ENCODE data around the gene TBX6.
A peak's percentile ranks its signal among the peaks of the same experiment; 100 is the strongest.
"Not testable (repeated sequence)": the region's sequence is repeated elsewhere in the genome, so short reads cannot be mapped to it uniquely, and the experiment has no call there.

Gene TBX6

GRCh38 chr16:30046588-30046987 is 45.1 kb downstream of the TBX6 start:
- DNase-seq (ENCODE audit: low spot score): no peak
- POLR2A ChIA-PET (ENCODE audit: low non-redundant PET): no interaction called here
- CTCF ChIA-PET: interaction anchor here (0.6 kb wide), 2 partner anchors 8 to 197 kb away, joined by 3 read pairs; no protein-coding TSS in a partner anchor
- TF ChIP-seq, protein P1, sequence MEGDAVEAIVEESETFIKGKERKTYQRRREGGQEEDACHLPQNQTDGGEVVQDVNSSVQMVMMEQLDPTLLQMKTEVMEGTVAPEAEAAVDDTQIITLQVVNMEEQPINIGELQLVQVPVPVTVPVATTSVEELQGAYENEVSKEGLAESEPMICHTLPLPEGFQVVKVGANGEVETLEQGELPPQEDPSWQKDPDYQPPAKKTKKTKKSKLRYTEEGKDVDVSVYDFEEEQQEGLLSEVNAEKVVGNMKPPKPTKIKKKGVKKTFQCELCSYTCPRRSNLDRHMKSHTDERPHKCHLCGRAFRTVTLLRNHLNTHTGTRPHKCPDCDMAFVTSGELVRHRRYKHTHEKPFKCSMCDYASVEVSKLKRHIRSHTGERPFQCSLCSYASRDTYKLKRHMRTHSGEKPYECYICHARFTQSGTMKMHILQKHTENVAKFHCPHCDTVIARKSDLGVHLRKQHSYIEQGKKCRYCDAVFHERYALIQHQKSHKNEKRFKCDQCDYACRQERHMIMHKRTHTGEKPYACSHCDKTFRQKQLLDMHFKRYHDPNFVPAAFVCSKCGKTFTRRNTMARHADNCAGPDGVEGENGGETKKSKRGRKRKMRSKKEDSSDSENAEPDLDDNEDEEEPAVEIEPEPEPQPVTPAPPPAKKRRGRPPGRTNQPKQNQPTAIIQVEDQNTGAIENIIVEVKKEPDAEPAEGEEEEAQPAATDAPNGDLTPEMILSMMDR (conservative IDR thresholded peaks at IDR 0.05; ENCODE audit: low read depth): no peak
- H3K27ac ChIP-seq: no peak overlapping the region

GRCh38 chr16:30046178-30046577 is 45.5 kb downstream of the TBX6 start:
- TF ChIP-seq, protein P1 (conservative IDR thresholded peaks at IDR 0.05; ENCODE audit: low read depth): no peak
- POLR2A ChIA-PET (ENCODE audit: low non-redundant PET): no interaction called here
- DNase-seq (ENCODE audit: low spot score): no peak
- no peak overlapping the region for H3K27ac ChIP-seq
- CTCF ChIA-PET: no interaction called here

- no peak for DNase-seq (ENCODE audit: low spot score)
- TF ChIP-seq, protein P1 (conservative IDR thresholded peaks at IDR 0.05; ENCODE audit: low read depth): peak; percentile 46
- H3K27ac ChIP-seq: no peak overlapping the region
- CTCF ChIA-PET: interaction anchor here (1.6 to 1.8 kb wide), 2 partner anchors 10 to 341 kb away, joined by 5 read pairs; no protein-coding TSS in a partner anchor
- POLR2A ChIA-PET (ENCODE audit: low non-redundant PET): interaction anchor here (0.7 kb wide), 1 partner anchor 697 kb away, joined by 4 read pairs; no protein-coding TSS in a partner anchor
Observed at GRCh38 chr16:30041841-30042240, 49.9 kb downstream of the TBX6 start.

DNA sequence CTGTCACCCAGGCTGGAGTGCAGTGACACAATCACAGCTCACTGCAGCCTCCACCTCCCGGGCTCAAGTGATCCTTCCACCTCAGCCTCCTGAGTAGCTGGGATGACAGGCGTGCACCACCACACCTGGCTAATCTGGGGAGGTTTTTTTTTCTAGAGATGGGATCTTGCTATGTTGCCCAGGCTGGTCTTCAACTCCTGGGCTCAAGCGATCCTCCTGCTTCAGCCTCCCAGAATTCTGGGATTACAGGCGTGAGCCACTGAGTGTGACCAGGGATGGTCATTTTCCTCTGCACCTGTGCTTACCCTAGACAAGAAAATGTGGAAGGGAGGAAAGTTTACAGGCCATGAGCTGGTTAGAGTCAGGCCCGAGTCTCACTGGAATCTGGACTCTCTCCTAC is 51.0 kb downstream of the TBX6 start:
- H3K27ac ChIP-seq; POLR2A ChIA-PET (ENCODE audit: low non-redundant PET); DNase-seq (ENCODE audit: low spot score): not testable (repeated sequence)
- CTCF ChIA-PET: interaction anchor here (1.0 kb wide), 1 partner anchor 14 kb away, joined by 3 read pairs; no protein-coding TSS in a partner anchor

DNA sequence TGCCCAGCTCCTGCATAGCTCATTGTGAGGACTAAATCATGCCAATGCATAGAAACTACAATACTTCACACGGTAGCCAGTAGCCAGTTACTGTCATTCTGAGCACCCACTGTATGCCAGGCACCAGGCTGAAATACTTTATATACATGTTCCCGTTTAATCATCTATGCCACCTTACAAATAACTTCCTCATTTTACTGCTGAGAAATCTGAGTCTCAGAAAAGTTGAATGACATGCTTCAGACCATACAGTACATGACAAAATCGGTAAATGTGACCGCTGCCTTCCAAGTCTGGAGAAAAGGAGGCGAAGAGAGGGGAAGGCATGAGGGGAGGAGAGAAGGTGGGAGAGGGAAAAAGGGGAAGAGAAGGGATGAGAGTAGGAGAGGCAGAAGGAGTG is 51.5 kb downstream of the TBX6 start:
- TF ChIP-seq, protein P1 (conservative IDR thresholded peaks at IDR 0.05; ENCODE audit: low read depth): no peak
- no peak for DNase-seq (ENCODE audit: low spot score)
- ChIA-PET CTCF (interaction anchor here (1.2 kb wide), 1 partner anchor 15 kb away, joined by 3 read pairs; no protein-coding TSS in a partner anchor), POLR2A (ENCODE audit: low non-redundant PET) (no interaction called here)
- no peak overlapping the region for H3K27ac ChIP-seq

Data from RWPE1 (cell line).